HG03457 (cell line): ENCODE data around the gene CCDC88B.

Source experiments
- ATAC-seq: cut with Tn5 transposase; IDR thresholded peaks from one replicate; pipeline ENCODE4 v1.9.1; 2021; ENCODE audit warnings: moderate number of reproducible peaks; ENCODE audit not compliant: unreplicated experiment

The CCDC88B gene

GRCh38 chr11:64339754-64340408 lies at the start of gene CCDC88B:
TSS of gene CCDC88B (plus strand) at chr11:64340204. CDS start at chr11:64340267, 63 bp downstream.
- peak; percentile 31 for ATAC-seq

GRCh38 chr11:64290352-64291261 lies 49.4 kb upstream of the CCDC88B start:
- no peak for ATAC-seq

DNA sequence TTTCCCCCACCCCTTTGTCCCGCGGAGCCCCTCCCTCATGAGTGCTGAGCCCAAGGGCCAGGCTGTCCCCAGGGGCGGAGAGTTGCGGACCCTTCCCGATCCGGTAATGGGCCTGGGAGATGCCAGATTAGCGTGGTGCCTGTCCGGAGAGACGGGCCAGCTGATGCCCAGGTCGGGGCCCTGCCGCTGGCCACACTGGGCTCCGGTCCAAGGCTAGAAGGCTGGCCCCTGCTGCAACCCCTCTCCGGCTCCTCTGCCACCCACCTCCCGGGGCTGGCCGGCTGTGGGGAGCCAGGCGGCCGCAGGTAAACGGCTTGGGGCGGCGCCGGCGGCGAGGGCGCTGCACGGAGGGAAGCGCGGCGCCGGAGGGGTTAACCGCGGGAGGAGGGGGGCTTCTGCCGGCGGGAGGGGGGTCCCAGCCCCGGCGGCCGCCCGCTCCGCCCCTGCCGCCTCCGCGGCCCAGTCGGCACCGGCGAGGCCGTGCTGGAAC lies 48.7 kb upstream of the CCDC88B start, which contains the start of gene KCNK4:
TSS of gene KCNK4 (plus strand) at position 41 of the 490 bp plus-strand sequence. CDS start 1,717 bp downstream, outside the sequence.
- ATAC-seq: no peak

DNA sequence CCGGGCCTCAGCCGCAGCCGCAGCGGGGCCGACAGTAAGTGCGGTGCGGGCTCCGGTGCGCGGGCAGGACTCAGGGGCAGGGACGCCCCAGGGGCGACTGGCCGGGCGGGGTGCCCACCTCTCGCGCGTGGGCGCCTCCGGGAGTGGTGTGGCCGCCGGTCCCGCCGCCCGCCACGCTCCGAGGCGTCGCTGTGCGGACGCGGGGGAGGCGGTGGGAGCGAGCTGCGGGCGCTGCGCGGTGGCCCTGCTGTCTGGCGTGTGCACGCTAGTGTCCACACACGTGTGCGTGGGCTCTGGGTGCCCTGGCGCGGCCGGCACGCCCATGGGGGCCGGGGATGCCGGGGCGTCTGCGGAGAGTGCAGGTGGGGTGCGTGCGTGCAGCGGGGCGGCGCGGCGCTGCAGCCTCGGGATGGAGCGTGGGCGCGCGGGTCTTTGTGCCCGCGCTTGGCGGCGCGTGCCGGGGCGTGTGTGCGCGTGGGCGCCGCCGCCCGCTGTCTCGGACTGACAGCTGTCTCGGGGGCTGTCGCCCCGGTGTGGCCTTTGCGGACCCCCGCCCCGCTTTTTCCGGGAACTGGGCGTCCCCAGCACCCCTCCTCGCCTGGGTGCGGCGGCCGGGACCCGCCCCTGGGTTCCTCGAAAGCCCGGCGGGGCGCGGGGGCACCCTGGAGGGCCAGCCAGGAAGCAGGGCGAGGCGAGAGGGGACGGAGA lies 48.1 kb upstream of the CCDC88B start:
- no peak for ATAC-seq

- no peak for ATAC-seq
Measured at GRCh38 chr11:64292460-64293254, 47.3 kb upstream of the CCDC88B start.

DNA sequence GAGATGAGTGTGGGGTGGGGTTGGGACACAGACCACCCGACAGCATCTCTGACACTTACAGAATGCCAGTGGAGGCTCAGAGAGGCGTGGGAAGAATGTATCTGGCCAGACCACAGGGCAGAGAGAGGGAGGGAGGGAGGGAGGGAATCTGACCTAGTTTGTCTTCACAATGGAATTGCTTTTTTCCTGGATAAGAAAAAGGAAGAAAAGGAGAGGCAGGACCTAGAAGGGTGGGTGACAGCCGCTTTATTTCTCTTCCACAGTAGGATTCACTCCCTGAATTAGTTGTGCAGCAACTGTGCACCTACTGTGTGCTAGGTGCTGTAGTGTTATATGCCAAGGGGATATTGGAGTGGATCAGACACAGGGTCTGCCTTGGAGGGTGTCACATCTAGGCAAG lies 45.2 kb upstream of the CCDC88B start:
- no peak for ATAC-seq

DNA sequence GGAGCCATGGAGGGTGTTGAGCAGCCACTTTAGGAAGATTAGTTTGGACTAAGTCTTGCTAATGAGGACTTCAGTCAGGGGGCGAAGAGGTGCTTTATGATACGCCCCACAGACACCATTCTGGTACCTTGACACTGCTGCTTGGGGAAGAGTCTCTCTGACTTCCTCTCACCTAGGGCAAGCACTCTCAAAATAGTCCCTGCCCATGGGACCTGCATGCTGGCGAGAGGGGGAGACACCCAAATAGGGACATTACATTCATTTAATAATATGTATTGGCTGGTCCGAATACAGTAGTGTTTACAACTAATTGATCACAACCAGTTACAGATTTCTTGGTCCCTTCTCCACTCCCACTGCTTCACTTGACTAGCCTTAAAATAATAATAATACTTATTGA lies 44.2 kb upstream of the CCDC88B start:
- ATAC-seq: no peak

GRCh38 chr11:64296236-64296635 lies 43.8 kb upstream of the CCDC88B start:
- ATAC-seq: no peak

DNA sequence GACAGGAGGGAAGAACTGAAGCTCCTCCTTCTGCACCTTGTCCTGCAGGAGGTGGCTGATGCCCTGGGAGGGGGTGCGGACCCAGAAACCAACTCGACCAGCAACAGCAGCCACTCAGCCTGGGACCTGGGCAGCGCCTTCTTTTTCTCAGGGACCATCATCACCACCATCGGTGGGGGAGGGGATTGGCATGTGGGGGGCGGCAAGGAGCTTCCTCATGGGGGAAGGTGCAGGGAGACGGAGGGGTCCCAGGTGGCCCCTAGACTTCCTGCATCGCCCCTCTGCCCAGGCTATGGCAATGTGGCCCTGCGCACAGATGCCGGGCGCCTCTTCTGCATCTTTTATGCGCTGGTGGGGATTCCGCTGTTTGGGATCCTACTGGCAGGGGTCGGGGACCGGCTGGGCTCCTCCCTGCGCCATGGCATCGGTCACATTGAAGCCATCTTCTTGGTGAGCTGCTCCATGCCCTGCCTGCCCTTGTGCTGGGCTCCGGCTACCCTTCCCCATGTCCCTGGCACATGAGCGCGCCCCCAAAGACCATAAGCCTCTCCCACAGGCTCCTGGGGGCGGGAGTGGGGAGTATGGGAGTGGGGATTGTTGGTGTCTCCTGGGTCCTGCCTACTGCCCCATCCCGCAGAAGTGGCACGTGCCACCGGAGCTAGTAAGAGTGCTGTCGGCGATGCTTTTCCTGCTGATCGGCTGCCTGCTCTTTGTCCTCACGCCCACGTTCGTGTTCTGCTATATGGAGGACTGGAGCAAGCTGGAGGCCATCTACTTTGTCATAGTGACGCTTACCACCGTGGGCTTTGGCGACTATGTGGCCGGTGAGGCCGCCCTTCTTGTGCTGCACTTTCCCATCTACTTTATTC lies 42.9 kb upstream of the CCDC88B start:
- ATAC-seq: no peak

GRCh38 chr11:64297699-64298358 lies 42.2 kb upstream of the CCDC88B start:
- no peak for ATAC-seq

DNA sequence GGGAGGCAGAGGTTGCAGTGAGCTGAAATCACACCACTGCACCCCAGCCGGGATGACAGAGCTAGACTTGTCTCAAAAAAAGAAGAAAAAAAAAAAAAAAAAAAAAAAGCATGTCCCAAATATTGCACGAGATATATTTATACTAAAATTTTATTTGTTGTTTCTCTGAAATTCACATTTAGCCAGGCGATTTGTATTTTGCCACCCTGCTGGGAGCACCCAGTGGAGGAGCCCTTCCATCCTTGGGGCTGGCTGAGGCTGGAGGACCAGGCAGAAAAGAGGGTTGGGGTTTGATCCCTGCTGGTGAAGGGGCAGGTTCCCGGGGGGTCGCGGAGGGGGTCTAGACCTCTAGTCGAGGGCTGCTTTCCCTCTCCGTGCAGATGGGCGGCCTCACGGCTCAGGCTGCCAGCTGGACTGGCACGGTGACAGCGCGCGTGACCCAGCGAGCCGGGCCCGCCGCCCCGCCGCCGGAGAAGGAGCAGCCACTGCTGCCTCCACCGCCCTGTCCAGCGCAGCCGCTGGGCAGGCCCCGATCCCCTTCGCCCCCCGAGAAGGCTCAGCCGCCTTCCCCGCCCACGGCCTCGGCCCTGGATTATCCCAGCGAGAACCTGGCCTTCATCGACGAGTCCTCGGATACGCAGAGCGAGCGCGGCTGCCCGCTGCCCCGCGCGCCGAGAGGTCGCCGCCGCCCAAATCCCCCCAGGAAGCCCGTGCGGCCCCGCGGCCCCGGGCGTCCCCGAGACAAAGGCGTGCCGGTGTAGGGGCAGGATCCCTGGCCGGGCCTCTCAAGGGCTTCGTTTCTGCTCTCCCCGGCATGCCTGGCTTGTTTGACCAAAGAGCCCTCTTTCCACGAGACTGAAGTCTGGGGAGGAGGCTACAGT lies 40.8 kb upstream of the CCDC88B start:
- ATAC-seq: no peak

- ATAC-seq: no peak
Measured at GRCh38 chr11:64299847-64300648, 40.0 kb upstream of the CCDC88B start, which contains the start of gene CATSPERZ. TSS of gene CATSPERZ (plus strand) at chr11:64300358. CDS start at chr11:64300411, 53 bp downstream.

- no peak for ATAC-seq
Measured at GRCh38 chr11:64303109-64304031, 36.6 kb upstream of the CCDC88B start.

GRCh38 chr11:64304032-64304315 lies 36.0 kb upstream of the CCDC88B start:
- no peak for ATAC-seq

DNA sequence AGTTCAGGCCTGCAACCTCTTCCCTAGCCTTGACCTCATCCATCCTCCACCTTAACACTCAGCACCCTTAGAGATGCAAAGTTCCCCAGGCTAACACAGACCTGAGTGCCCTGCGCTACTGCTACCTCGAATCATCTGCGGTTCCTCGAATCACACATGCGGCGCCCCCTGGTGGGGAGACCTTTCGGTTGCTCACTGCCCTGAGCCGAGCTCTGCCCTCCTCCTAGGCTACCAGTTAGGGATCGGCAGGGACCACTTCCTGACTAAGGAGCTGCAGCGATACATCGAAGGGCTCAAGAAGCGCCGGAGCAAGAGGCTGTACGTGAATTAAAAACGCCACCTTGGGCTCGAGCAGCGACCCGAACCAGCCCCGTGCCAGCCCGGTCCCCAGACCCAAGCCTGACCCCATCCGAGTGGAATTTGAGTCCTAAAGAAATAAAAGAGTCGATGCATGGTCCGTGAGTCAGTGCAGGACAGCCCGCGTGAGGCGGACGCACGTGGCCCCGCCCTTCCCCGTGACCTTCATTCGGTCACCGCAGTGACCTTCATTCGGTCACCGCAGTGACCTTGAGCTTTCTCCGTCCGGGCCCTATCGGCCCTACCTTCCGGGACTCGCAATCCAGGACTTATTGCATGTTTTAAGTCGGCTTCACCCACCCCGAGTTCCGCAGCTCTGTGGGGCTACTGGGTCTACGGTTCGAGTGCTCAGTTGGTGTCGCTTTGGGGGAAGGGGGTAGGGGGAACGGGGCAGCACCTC lies 35.5 kb upstream of the CCDC88B start:
- ATAC-seq: peak; percentile 25
